HEK293T (cell line): ENCODE measurements around the gene PRKCE.

Experiments used
- CTCF ChIA-PET: fragments of 350-600 bp; formaldehyde crosslinking; extraction: SDS; loops from one replicate; lab custom pipeline; 2021; ENCODE audit warnings: antibody characterized with exemption, inconsistent platforms; lab: Yijun Ruan, JAX
- POLR2A ChIA-PET: fragments of 350-600 bp; formaldehyde crosslinking; extraction: SDS; loops from one replicate; lab custom pipeline; 2020; ENCODE audit warnings: antibody characterized with exemption, inconsistent platforms; lab: Yijun Ruan, JAX
- DNase-seq: peaks from one replicate; pipeline ENCODE4 v3.0.0; 2012; ENCODE audit warnings: mixed read lengths; ENCODE audit errors: extremely low spot score
- ARNT ChIP-seq: fragments of 450-650 bp; IDR thresholded peaks from 2 replicates; pipeline ENCODE4 v1.6.1; 2017; ENCODE audit warnings: mild to moderate bottlenecking
- BHLHE40 ChIP-seq: fragments of 450-650 bp; IDR thresholded peaks from 2 replicates; pipeline ENCODE4 v1.6.1; 2016; ENCODE audit warnings: mild to moderate bottlenecking, moderate library complexity, borderline replicate concordance
- CTBP1 ChIP-seq: fragments of 450-650 bp; IDR thresholded peaks from 2 replicates; pipeline ENCODE4 v1.6.1; 2016; ENCODE audit warnings: borderline replicate concordance
- ELF4 ChIP-seq: fragments of 450-650 bp; IDR thresholded peaks from 2 replicates; pipeline ENCODE4 v1.6.1; 2017; ENCODE audit warnings: antibody characterized with exemption
- FOXA1 ChIP-seq: fragments of 450-650 bp; IDR thresholded peaks from 2 replicates; pipeline ENCODE4 v1.6.1; 2016; ENCODE audit warnings: mild to moderate bottlenecking
- FOXK2 ChIP-seq: fragments of 450-650 bp; IDR thresholded peaks from 2 replicates; pipeline ENCODE4 v1.6.1; 2016; ENCODE audit warnings: mild to moderate bottlenecking
- FOXM1 ChIP-seq: fragments of 450-650 bp; IDR thresholded peaks from 2 replicates; pipeline ENCODE4 v1.6.1; 2017; ENCODE audit warnings: mild to moderate bottlenecking, borderline replicate concordance
- HDGF ChIP-seq: fragments of 450-650 bp; IDR thresholded peaks from 2 replicates; pipeline ENCODE4 v1.6.1; 2017; ENCODE audit warnings: antibody characterized with exemption, borderline replicate concordance
- L3MBTL2 ChIP-seq: fragments of 450-650 bp; conservative IDR thresholded peaks from 2 replicates; pipeline ENCODE4 v1.6.1; 2016; ENCODE audit warnings: mild to moderate bottlenecking
- LEF1 ChIP-seq: fragments of 450-650 bp; IDR thresholded peaks from 2 replicates; pipeline ENCODE4 v1.6.1; 2017; ENCODE audit warnings: mild to moderate bottlenecking, borderline replicate concordance
- NFRKB ChIP-seq: fragments of 450-650 bp; IDR thresholded peaks from 2 replicates; pipeline ENCODE4 v1.6.1; 2016; ENCODE audit warnings: mild to moderate bottlenecking, moderate library complexity
- PKNOX1 ChIP-seq: fragments of 450-650 bp; IDR thresholded peaks from 2 replicates; pipeline ENCODE4 v1.6.1; 2016
- SP1 ChIP-seq: fragments of 450-650 bp; IDR thresholded peaks from 2 replicates; pipeline ENCODE4 v1.6.1; 2017
- SUZ12 ChIP-seq: fragments of 450-650 bp; IDR thresholded peaks from 2 replicates; pipeline ENCODE4 v1.6.1; 2016; ENCODE audit warnings: mild to moderate bottlenecking
- TARDBP ChIP-seq: fragments of 450-650 bp; IDR thresholded peaks from 2 replicates; pipeline ENCODE4 v1.6.1; 2016
- ZNF384 ChIP-seq: fragments of 450-650 bp; IDR thresholded peaks from 2 replicates; pipeline ENCODE4 v1.6.1; 2016

The PRKCE gene

GRCh38 chr2:45761635-45762034 lies 110.2 kb downstream of the PRKCE start:
- ChIA-PET CTCF (interaction anchor here (0.6 kb wide), 1 partner anchor 50 kb away, joined by 3 read pairs; no protein-coding TSS in a partner anchor), POLR2A (interaction anchor here (0.9 to 1.1 kb wide), 2 partner anchors 9 to 112 kb away, joined by 3 read pairs; no protein-coding TSS in a partner anchor)
- no peak for DNase-seq
- TF ChIP-seq HDGF (no peak), SP1 (no peak), BHLHE40 (no peak), SUZ12 (no peak), CTBP1 (no peak), TARDBP (no peak), NFRKB (no peak), L3MBTL2 (no peak), PKNOX1 (no peak), FOXM1 (no peak)

GRCh38 chr2:45763255-45763654 lies 111.8 kb downstream of the PRKCE start:
- DNase-seq, result no peak
- ChIA-PET CTCF (no interaction called here), POLR2A (no interaction called here)
- TF ChIP-seq LEF1, result no peak
- TF ChIP-seq HDGF, result no peak
- TF ChIP-seq TARDBP, result no peak
- TF ChIP-seq CTBP1, result no peak
- TF ChIP-seq FOXM1, result no peak
- no peak for TF ChIP-seq L3MBTL2
- no peak for TF ChIP-seq FOXA1
- TF ChIP-seq ELF4, result no peak
- TF ChIP-seq FOXK2, result no peak
- no peak for TF ChIP-seq BHLHE40
- no peak for TF ChIP-seq SUZ12
- no peak for TF ChIP-seq ZNF384
- no peak for TF ChIP-seq SP1
- TF ChIP-seq PKNOX1, result no peak
- no peak for TF ChIP-seq ARNT
- no peak for TF ChIP-seq NFRKB

GRCh38 chr2:45763797-45764196 lies 112.3 kb downstream of the PRKCE start:
- TF ChIP-seq NFRKB (no peak), PKNOX1 (no peak), TARDBP (no peak), SP1 (no peak), FOXA1 (no peak)
- CTCF ChIA-PET, result no interaction called here
- DNase-seq, result no peak
- POLR2A ChIA-PET, result no interaction called here

- TF ChIP-seq FOXA1 (no peak), BHLHE40 (no peak)
- ChIA-PET POLR2A (no interaction called here), CTCF (interaction anchor here (0.6 kb wide), 1 partner anchor 13 kb away, joined by 3 read pairs; no protein-coding TSS in a partner anchor)
- DNase-seq, result no peak
Observed at GRCh38 chr2:45765007-45765727, 113.7 kb downstream of the PRKCE start.

- no peak for TF ChIP-seq ARNT
- no peak for TF ChIP-seq NFRKB
- TF ChIP-seq BHLHE40, result no peak
- no peak for TF ChIP-seq SP1
- no peak for TF ChIP-seq SUZ12
- ChIA-PET POLR2A (no interaction called here), CTCF (interaction anchor here (0.6 kb wide), 1 partner anchor 13 kb away, joined by 3 read pairs; no protein-coding TSS in a partner anchor)
- no peak for DNase-seq
Observed at GRCh38 chr2:45765728-45766254, 114.3 kb downstream of the PRKCE start.

- TF ChIP-seq PKNOX1 (no peak), CTBP1 (no peak), ELF4 (no peak), FOXA1 (no peak), FOXK2 (no peak), BHLHE40 (no peak), ZNF384 (no peak), NFRKB (no peak), LEF1 (no peak), SUZ12 (no peak), ARNT (no peak), FOXM1 (no peak), HDGF (no peak)
- ChIA-PET POLR2A (no interaction called here), CTCF (no interaction called here)
- DNase-seq, result no peak
Observed at GRCh38 chr2:45768208-45768607, 116.7 kb downstream of the PRKCE start.
